Adipose tissue (tissue), 3 donors: ENCODE measurements around the gene WASHC3. TPM values are rescaled to one million over a fixed set of nuclear protein-coding genes. Genes with fewer than 3 reads are reported as not detected.
"Not testable (repeated sequence)": the region's sequence is repeated elsewhere in the genome, so short reads cannot be mapped to it uniquely, and the experiment has no call there.

Experiments
- H3K27ac ChIP-seq: one replicate; pipeline ENCODE4 v1.5.1; 2013; ENCODE audit warnings: low read depth, low read length
- WGBS, 3 donors: extraction: QIAGEN DNeasy Blood & Tissue Kit; methylation state at CpG; one replicate each; pipeline ENCODE4 v1.1.7; 2013; 5-methylcytosine and 5-hydroxymethylcytosine counted together
- polyA plus RNA-seq, 3 donors: library from polyadenylated mRNA; stranded (reverse); fragments of 200-250 nt; gene quantifications; one replicate each; pipeline ENCODE4 v1.2.3, GENCODE V29; 2013
- donor health status: healthy with polysubstance abuse.
- donor health status: Bipolar disorder and iron deficiency.
- donor health status: healthy.

WASHC3 gene
- polyA plus RNA-seq, 3 donors = 21.3 to 64.1 (median 35.5) TPM

GRCh38 chr12:102052192-102053061, 9.4 kb downstream of the WASHC3 start:
- H3K27ac ChIP-seq = no peak overlapping the region
- WGBS, 3 donors = 96 to 98% (median 98%) methylated on average over 4 of the region's 4 CpGs

DNA sequence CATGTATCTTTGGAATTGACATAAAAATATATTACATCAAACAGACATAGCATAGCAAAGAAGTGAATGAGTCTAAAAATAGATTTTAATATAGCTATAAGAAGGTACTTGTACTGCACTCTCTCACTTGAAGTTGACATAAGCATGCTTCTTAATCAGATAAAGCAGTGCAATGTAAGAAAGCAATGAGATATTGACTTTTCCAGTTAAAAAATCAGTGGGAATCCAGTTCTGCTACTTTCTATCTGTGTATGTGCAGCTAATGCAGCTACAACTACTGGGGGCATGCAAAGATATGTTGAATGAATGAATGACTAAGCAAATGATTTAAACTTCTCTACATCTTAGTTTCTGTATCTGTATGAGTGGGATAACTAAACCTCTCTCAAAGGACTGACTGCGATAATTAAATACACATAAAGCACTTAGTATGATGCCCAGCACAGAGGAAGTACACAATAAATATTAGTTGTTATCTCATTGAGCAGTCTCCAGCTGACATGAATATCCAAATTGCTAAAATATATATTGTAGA, 10.3 kb downstream of the WASHC3 start:
- WGBS, 3 donors = 76 to 90% (median 89%) methylated on average over 1 of the region's 1 CpG
- H3K27ac ChIP-seq = no peak overlapping the region

DNA sequence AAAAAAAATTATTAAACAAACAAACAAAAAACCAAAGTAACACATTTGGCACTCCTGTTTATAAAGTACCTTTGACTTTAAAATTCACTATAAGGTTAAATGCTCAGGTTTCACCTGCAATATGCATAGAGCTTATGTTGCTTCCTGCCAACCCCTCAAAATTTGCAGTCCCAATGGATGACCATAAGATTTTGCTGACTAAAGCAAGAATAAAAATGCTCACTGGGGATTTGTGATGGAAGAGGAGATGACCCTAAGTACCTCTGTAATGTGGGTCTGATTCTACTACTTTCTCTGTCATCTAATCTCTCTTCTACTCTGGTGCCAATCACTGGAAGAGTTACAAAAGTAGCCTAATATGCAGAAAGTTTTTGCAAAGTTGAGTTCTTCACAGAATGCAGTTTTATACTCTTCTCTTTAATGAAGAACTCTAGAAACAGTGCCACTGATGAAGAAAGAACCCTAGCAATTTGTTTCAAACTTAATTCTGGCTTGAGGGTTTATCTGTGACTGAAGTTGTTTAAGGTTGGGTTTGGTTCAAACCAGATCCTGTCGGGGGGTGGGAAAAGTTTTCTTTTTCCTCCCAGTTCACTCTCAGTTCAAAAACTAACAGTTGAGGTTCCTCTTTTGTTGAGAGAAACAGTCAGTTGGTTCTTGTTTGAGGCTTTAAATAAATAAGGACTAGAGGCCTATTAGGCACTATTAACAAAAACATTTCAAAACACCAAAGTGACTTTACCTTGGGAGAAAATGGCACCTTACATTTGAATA, 10.9 kb downstream of the WASHC3 start:
- no peak overlapping the region for H3K27ac ChIP-seq
- WGBS, 3 donors = 50 to 71% (median 53%) methylated on average over 1 of the region's 1 CpG

GRCh38 chr12:102043928-102044327, 17.9 kb downstream of the WASHC3 start:
- H3K27ac ChIP-seq = no peak overlapping the region
- 89 to 91% (median 90%) methylated on average over 1 of the region's 1 CpG for WGBS, 3 donors

GRCh38 chr12:102033991-102034745, 27.6 kb downstream of the WASHC3 start:
- WGBS, 3 donors = 56 to 59% (median 57%) methylated on average over 3 of the region's 3 CpGs
- H3K27ac ChIP-seq = no peak overlapping the region

- H3K27ac ChIP-seq = no peak overlapping the region
These were observed 29.9 kb downstream of the WASHC3 start for GRCh38 chr12:102031852-102032251.

DNA sequence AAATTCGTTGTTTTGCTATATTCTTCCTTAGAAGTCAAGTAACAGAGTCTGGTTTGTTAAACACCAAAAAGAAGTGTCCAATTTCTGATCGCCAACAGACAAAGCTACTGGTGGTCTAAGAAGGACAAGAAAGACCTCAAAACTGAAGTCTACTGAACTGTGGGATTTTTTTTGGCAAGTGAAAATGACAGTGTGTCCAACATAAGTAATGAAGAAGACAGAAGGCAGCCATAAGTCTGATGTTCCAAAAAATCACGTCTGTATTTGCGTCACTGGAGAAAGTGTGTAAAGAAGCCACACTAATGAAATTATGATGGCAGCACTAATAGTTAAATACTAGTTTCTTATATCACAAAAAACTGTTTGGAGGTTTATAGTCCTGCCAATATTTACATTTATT, 32.6 kb downstream of the WASHC3 start:
- no peak overlapping the region for H3K27ac ChIP-seq
- 73 to 90% (median 74%) methylated on average over 4 of the region's 4 CpGs for WGBS, 3 donors

DNA sequence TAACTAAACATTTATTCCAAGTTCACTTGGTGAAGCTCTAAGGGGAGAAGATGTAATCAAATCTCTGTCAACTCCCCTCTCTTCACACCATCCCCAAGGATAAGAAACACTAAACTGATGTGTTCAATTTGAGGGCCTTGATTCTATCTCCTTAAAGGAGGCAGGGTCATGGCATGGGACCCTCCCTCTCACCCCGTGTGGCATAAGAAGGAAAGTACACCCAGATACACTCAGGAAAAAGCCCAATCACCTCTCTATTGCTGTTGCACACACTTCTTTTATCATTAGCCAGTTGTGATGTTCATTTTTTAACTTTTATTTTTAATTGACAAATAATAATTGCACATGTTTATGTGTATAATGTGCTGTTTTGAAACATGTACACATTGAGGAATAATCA, 35.1 kb downstream of the WASHC3 start:
- 50 to 70% (median 66%) methylated on average over 1 of the region's 1 CpG for WGBS, 3 donors
- H3K27ac ChIP-seq = no peak overlapping the region

- WGBS, 3 donors = 27 to 68% (median 63%) methylated on average over 2 of the region's 2 CpGs
These were observed 37.0 kb downstream of the WASHC3 start for GRCh38 chr12:102024765-102025164.

DNA sequence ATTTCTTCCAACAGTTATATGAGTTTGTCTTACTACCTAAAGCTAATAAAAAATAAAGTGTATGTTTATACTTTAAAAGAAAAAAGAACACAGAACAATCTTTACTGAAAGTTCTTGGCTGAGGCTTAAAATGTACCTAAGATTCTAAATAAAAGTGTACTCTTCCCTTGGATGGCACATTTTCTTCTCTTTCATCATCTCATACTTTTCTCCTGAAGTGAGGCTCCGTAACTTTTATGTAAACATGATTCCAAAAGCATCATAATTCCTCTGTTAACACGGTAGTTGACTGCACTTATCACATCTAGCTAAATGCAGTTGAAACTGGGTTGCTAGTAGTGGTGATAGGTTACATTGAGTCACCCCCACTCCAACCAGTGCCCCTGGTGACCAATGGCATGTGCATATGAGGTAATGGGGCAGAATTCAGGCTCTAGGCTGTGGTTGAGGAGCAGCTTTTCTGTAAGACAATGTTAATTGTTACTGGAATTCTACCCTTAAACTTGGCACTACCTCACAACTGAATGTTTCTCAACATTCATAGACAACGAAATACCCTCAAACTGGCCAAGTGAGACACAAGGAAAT, 38.4 kb downstream of the WASHC3 start:
- 77 to 93% (median 77%) methylated on average over 3 of the region's 3 CpGs for WGBS, 3 donors
- no peak overlapping the region for H3K27ac ChIP-seq

More at GRCh38 chr12:102024765-102025164, 37.0 kb downstream of the WASHC3 start:
- H3K27ac ChIP-seq = no peak overlapping the region

- 95 to 100% (median 99%) methylated on average over 1 of the region's 1 CpG for WGBS, 3 donors
- no peak overlapping the region for H3K27ac ChIP-seq
These were observed 39.5 kb downstream of the WASHC3 start for GRCh38 chr12:102022286-102022685.

DNA sequence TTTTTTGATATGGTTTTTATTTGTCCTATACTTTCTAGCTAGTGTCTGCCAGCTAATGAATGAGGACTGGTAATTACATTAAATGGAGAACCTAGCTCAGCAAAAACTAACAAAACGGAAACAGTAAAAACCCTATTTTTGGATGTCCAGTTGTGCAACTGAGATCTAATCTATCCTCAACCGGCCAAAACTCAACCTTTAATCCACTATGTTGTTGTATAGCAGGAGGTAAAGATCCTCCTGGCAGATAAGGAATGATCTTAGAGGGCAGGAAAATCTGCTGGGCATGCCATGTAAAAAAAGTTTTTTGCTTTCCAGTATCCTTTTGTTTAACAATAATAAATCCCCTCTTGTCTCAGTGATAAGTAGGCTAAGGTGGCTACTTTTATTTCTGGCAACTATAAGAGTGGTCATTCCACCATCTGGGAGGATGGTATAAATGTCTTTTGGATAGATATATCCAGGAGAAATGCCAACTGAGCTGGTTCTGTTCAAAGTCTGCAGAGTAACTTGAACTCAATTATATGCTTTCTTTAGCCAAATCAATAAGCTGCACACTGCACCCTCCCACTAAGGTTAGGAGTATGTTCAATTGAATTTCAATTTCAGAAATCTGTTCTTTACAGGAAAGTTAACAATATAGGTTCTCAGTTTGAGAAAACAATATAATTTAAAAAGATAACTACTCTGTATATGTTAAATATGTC, 40.1 kb downstream of the WASHC3 start:
- WGBS, 3 donors = 50 to 76% (median 53%) methylated on average over 2 of the region's 2 CpGs
- H3K27ac ChIP-seq = no peak overlapping the region

DNA sequence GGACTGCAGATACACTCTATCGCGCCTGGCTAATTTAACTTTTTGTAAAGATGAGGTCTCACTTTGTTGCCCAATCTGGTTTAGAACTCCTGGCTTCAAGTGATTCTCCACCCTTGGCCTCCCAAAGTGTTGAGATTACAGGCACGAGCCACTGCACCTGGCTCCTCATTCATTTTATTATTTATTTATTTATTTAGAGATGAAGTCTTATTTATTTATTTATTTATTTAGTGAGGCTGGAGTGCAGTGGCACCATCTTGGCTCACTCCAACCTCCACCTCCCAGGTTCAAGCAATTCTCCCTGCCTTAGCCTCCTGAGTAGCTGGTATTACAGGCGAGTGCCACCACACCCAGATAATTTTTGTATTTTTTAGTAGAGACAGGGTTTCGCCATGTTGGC, 43.2 kb downstream of the WASHC3 start:
- 97 to 99% (median 98%) methylated on average over 5 of the region's 5 CpGs for WGBS, 3 donors
- H3K27ac ChIP-seq = not testable (repeated sequence)

- H3K27ac ChIP-seq = no peak overlapping the region
- WGBS, 3 donors = 84 to 92% (median 91%) methylated on average over 1 of the region's 1 CpG
These were observed 45.3 kb downstream of the WASHC3 start for GRCh38 chr12:102016472-102016871.

- no peak overlapping the region for H3K27ac ChIP-seq
- WGBS, 3 donors = 59 to 86% (median 70%) methylated on average over 8 of the region's 8 CpGs
These were observed 51.4 kb downstream of the WASHC3 start for GRCh38 chr12:102010265-102010994.

DNA sequence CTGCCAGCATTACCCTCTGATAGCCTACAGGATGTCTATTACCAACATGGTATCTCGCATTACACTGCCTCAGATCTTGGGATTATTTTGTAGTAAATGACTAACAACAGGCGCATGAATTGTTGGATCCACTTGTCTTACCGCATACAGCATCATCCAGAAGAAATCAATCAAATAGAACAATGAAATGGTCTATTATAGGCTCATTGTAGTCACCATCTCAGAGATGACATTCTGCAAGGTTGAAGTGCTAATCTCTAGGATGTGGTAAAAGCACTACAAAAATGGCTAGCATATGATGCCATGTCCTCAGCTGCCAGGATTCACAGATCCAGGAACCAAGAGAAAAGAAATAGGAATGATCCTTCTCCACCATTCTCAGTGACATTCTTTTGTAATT, 52.0 kb downstream of the WASHC3 start:
- H3K27ac ChIP-seq = no peak overlapping the region

DNA sequence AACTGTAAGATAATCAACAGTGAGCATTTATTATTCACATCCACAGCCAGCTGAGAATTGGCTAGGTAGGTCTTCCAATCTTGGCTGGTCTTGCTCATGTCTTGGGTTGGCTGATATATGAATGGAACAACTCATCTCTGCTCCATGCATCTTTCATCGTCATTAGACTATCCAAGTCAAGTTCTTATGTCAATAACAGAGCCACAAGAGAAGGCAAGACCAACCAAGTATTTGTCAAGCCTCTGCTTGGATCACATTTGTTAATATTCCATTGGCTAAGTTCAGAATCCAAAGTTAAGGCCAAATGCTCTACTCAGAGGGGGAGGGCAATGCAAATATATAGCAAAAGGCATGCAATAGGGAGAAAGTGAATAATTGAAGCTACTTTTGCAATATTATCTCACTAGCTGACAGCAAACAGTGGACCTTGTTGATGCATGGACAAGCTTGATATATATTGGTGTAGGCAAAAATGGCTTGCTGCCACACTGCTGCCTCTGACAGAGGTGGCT, 53.1 kb downstream of the WASHC3 start:
- 89 to 98% (median 97%) methylated on average over 1 of the region's 1 CpG for WGBS, 3 donors
- H3K27ac ChIP-seq = no peak overlapping the region

More for the DNA sequence above, 52.0 kb downstream of the WASHC3 start:
- 94 to 97% (median 95%) methylated on average over 3 of the region's 3 CpGs for WGBS, 3 donors
